ENCODE results near the gene VSTM5. TPM values are rescaled to one million over a fixed set of nuclear protein-coding genes. Genes with fewer than 3 reads are reported as not detected.

VSTM5 gene
- total and polyA plus RNA-seq, 2 of the 8 experiments (the other 6 are each of a cell fraction or from before 2014, with no cell fraction given), result 0.22 to 0.70 TPM

- TF ChIP-seq EP300 (IDR thresholded peaks at IDR 0.05; ENCODE audit: borderline replicate concordance in 1 of 2, low read depth in 2 of 2, low read length in 2 of 2) (no peak), RNF2 (IDR thresholded peaks at IDR 0.05; ENCODE audit: borderline replicate concordance, low read depth, low read length, missing control alignments, poor library complexity, severe bottlenecking) (no peak), CBX8 (IDR thresholded peaks at IDR 0.05; ENCODE audit: borderline replicate concordance, low read depth, low read length) (no peak), SRF (IDR thresholded peaks at IDR 0.05; ENCODE audit: low read depth, low read length) (no peak), TBP (IDR thresholded peaks at IDR 0.05; ENCODE audit: low read depth, low read length) (no peak), TEAD4 (IDR thresholded peaks at IDR 0.05; ENCODE audit: low read depth, low read length) (no peak)
Observed at GRCh38 chr11:93845181-93846092, 5.0 kb downstream of the VSTM5 start (continued).
